Cerebellar nuclear complex (tissue), 1 donor: ENCODE results near the gene CDC42BPB.
"Not testable (repeated sequence)": the region's sequence is repeated elsewhere in the genome, so short reads cannot be mapped to it uniquely, and the experiment has no call there.

Source experiments
- DNase-seq, 2 experiments: peaks; one replicate each; lab custom pipeline; 2025; lab: John Stamatoyannopoulos, UW

The CDC42BPB gene

DNA sequence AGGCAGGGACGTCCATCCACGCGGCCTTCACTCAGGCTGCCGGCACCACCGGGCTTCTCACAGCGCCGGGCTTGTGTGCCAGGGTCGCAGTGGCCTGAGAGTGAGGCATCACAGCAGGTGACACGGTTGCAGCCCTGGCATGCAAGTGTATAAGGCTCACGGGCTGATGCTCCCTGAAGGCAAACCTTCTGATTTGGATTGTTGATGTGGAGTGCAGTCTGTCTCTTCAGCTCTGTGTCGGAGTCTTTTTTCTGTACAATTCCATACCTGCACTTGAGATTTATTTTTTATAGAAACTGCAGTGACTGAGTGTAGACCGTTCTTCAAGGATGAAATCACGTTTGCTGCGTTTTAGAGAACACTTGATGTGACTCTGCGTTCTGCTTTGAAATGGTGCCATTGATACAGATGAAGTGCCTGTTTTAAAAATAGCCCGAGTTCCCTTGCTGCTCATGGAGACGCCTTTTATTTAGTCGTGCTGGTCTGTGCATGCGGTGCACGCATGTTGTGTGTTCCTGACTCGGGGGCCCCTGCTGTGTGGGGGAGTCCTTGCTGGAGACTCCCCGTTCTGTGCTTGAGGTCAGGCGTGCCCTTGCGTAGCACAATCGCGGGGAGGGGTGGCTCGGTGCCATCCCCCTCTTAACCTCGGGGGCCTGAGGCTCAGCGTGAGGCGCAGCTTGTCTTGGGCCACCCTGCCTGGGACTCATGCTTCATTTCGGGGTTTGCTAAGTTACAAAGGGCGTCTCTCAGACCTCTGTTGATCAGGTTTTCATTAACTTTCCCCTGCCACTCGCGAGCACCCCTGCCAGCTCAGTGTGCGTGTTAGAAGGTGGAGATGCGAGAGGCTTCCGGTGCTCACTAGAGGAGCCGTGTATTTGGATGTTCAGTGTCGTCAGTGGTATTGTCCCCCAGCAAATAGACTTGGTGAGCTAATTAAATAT is 156.4 kb downstream of the CDC42BPB start:
- no peak for DNase-seq

DNA sequence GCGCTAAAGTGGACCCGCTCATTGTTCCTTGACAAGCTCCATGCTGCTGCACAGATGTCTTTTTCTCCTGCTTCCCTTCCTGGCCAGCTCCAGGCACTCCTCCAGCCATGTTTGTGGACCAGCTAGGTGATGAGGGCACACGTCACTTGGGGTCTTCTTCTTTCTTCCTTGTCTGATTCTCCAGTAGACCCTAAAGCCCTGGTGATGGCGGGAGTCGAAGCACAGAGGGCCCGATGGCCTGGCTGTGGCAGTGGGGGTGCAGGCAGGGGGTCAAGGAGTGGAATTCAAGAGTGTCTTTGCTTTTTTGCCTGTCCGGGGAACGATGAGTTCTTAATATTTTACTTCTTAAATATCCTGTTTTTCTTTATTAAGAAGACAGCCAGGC is 157.8 kb downstream of the CDC42BPB start:
- no peak for DNase-seq

DNA sequence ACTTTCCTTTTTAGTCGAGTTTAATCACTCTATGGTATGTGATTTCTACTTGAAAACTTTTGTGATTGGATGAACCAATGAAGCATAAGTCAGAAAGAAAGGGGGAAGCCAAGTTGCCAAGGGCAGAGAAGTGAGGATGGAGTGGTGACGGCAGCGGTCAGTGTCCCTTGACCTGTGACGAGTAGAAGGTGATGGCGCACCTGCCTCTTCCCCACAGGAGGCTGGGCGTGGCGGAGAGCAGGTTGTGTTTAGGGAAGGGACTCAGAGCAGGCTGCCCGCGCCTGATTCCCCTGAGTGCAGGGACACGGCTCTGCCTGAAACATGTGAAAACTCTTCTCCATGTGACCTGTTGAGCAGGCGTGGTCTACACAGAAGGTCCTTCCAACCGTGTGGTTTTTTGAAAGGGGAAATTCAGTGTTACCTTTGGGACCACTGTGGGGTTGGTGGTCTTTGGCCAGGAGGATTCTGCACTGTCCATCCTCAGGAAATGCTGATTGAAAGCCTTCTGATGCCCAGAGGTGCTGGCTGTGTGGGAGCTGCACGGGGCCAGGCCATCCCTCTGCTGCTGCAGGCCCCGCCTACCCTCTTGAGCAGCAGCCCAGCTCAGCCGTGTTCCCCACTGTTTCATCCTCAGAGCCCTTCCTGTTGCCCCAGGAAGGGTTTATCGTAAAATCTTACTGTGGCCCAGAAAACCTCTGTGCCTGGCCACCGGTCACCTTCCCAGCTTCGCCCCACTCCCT is 158.4 kb downstream of the CDC42BPB start:
- DNase-seq: no peak

DNA sequence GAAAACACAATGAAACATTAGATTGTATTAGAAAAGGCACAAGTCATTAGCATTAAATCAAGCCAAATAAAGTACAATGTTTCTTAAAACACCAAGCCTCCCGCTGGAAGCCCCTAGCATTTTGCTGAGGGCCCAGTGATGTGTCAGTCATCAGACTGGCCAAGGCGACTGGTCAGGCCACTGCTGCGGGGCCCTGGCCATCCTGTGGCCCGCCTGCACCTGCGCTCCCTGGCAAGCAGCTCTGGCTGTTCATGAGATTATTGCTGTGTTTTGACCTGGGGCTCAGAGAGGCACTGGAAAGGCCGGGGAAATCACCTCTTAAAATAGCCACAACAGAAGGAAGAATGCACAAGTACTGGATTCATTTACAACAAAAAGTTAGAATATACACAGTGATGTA is 159.1 kb downstream of the CDC42BPB start:
- DNase-seq: no peak

DNA sequence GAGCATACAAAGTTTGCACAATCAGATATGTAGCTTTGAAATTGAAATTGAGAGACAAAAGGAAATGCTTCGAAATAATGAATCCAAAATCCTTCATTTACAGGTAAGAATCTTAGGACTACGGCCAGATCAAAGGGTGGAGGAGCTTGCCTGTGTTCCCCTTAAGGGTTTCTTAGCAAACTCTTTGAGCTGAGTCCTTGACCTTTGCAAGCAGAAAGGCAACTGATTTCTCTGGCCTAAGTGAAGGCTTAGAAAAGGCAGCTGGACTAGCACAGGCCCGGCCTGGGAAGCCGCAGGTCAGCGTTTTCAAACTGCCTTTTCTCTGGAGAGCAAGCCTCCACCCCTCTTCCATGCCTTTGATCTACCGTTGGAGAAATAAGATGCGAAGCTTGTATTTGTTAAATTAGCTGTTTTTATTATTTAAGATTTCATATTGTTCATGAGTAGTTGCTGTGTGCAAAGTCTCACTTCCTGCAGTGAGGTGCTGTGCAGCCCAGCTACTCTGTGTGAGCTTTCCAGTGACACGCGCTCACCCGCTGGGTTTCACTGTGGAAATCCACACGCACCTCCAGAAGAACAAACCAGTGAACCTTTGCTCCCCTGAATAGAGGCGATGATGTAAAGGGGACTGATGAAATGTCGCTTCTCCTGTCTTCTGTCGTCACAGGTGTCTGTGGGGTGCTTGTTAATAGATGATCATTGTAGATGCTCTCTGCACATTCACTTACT is 159.9 kb downstream of the CDC42BPB start:
- no peak for DNase-seq

DNA sequence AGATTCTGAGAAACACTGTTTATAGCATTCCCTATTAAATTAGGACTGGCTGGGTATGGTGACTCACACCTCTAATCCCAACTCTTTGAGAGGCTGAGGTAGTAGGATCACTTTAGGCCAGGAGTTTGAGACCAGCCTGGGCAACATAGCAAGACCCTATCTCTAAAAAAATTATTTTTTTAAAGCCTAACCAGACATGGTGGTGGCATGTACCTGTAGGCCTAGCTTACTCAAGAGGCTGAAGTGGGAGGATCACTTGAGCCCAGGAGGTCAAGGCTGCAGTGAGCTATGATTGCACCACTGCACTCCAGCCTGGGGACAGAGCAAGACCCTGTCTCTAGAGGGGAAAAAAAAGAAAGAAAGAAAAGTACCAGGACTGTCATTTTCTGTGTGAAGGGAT is 160.6 kb downstream of the CDC42BPB start:
- not testable (repeated sequence) for DNase-seq

DNA sequence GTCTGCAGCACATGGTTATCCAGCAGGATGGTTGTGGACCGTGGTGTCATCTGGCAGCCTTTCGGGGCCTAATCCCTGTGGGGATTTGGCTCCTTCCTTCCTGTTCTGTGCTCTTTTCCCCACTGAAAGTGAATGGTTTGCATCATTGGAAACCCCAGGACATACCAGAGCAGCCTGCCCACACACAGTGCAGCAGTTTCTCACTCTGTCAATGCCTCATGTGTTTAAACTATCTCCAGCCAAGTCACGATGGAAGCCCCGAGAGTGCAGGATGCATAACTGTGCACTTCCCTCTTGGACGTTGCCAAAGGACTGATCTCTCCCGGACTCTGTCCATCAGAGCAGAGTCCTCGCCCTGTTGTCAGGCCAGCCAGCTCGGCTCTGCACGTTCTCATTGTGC is 163.9 kb downstream of the CDC42BPB start:
- peak in 1 of 2 experiments; percentile 35 for DNase-seq

DNA sequence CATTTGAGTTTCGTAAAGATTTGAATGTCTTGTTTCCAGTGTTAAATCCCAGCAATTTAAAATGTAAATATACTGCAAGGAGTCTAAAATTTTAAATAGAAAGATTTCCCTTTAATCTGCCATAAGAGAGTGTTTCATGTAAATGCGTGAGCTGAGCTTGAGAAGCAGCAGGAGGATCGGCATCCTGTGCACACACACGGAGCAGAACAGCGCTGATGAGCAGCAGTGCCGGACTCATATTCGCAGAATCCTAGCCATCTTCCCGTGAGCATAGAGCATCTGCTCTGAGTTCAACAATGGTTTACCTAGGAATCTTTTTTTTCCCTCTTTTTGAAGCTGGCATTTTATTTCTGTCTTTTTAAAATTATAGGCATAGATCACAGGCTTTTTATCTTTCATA is 164.7 kb downstream of the CDC42BPB start:
- DNase-seq: no peak

DNA sequence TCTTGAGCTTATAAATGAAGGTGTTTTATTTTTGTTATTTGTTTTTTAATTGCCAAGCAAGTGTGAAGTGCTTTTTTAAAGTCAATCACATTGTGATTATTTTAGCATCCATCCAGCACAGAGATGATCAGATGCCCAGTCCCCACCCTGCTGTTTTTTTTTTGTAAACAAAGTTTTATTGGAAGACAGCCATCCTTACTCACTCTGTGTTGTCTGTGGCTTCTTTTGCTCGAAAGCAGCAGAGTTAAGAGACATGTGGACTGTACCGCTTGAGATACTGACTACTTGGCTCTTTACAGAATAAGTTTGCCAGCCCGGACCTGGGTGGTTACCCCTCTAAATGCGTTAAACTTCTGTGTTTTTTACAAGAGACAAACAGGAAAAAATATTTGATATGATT is 165.8 kb downstream of the CDC42BPB start:
- DNase-seq: no peak

DNA sequence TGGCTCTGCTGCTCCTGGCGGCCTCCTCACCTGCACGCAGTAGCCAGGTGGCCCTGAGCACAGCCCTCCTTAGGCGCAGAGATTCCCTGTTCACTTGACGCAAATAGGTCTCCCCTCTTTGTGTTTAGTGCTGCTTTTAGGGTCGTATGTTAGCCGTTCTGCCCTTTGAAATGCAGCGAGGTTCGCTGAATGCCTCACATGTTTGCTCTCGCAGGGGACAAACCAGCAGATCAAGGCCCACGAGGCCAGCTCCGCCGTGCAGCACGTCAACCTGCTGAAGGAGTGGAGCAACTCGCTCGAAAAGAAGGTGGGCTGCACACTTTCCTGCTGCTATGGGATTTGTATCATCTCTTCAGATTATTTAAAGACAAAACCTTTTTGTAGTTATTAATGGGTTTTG is 166.2 kb downstream of the CDC42BPB start:
- DNase-seq: no peak

DNA sequence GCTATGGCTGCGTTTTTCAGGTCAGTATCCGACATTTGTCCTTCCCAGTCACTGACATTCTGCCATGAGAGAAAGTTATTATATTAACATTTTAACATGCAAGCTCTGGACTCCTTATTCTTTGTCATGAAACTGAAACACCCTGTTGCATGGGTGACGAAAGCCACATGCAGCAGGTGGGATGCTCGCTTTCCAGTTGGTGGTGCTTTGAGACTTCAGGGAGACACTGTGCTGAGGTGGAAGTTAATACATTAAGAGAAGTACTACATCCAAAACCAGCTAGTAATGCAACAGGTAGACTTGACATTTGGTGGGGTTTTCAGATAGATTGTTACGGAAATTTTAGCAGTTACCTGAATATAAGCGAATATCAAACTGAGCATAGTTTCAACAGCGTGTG is 167.7 kb downstream of the CDC42BPB start:
- DNase-seq: no peak

DNA sequence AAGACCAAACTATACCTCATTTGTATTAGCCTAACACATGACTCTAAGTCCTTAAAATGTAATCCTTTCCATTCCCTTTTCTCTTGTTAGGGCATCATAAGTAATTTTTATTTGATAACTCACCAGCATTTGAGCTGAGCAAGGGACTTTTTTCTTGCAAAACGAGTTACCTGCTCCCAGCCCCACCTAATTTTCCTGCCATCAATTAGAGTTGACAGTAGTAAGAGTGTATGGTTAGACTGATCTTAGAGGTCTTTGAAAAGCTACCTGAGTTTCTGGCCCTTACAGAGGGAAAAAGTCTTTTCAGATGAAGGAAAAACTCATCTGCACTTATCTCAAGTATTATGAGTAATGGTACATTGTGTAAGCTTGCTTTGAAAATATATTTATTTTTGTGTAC is 168.6 kb downstream of the CDC42BPB start:
- no peak for DNase-seq

DNA sequence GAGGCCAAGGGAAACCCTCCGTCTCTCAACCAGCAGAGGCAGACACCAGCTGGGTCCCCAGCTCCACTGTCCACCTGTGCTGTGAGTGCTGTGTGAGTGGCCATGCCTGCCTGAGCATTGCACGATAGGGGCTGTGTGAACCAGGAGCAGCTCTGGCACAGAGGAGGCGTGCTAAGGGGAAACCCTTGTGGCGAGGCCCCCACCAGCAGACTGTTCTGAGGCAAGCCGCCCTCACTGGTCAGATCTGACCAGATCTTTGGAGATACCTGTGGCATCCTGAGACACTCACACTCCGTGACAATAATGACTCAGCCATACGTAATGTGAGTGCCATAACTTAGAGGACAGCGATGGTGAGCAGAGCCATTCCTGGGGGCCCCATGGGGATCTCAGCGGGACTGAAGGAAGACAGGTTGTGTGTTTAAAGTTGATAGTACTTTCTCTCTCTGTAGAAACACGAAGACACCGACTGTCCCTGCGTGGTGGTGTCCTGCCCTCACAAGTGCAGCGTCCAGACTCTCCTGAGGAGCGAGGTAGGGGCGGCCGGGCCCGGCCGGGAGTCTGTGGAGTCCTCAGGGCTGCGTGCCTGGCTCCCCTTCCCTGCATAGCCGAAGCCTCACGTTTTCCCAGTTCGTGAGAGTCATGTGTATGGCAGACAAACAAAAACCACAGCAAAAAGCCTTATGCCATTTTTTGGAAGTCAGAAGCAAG is 171.5 kb downstream of the CDC42BPB start:
- DNase-seq: no peak

DNA sequence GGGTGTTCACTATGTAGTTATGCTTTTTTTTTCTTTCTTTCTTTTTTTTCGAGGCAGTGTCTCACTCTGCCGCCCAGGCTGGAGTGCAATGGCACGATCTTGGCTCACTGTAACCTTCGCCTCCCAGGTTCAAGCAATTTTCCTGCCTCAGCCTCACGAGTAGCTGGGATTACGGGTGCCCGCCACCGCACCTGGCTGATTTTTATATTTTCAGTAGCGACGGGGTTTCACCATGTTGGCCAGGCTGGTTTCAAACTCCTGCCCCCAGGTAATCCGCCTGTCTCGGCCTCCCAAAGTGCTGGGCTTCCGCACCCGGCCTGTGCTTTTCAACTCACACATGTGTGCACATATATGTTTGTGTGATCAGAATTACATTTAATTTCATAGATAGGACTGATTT is 173.8 kb downstream of the CDC42BPB start:
- DNase-seq: no peak

DNA sequence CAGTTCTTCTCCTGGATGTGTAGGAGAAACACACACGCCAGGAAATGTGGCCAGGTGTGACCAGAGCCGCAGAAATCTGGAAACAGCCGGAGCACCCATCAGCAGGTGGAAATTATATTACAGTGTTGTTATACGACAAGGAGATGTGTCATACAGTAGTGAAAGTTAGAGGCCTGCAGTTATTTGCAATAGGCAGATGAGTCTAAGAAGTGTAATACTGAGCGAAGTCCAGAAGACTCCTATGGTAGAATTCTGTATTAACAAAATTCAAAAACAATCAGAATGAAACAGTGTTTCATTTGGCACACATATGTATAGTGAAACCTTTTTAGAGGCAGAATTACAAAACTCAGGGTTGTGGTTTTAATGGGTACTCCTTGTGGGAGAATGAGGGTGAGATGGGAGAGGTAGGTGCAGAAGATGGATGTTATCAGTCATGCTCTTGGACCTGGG is 174.2 kb downstream of the CDC42BPB start:
- DNase-seq: no peak
